Endometrium (tissue), 2 donors: ENCODE measurements around the gene CASP8AP2.
"Not testable (repeated sequence)": the region's sequence is repeated elsewhere in the genome, so short reads cannot be mapped to it uniquely, and the experiment has no call there.

ENCODE experiments used
- FAIRE-seq: peaks from 2 replicates; lab custom pipeline; 2012; peaks lifted over from hg19 to GRCh38; lab: Jason Lieb, UNC
- donor health status: control.
- donor health status: control.

CASP8AP2 gene

GRCh38 chr6:89829472-89830169, at the start of gene CASP8AP2:
Gene CASP8AP2 (plus strand): TSS chr6:89829880.
- FAIRE-seq: peak; percentile 95

GRCh38 chr6:89781070-89782034, 48.3 kb upstream of the CASP8AP2 start:
- FAIRE-seq: no peak

GRCh38 chr6:89782222-89782621, 47.5 kb upstream of the CASP8AP2 start:
- no peak for FAIRE-seq

GRCh38 chr6:89783293-89783692, 46.4 kb upstream of the CASP8AP2 start:
- not testable (repeated sequence) for FAIRE-seq

GRCh38 chr6:89784838-89785237, 44.8 kb upstream of the CASP8AP2 start:
- no peak for FAIRE-seq

- no peak for FAIRE-seq
These were observed 42.7 kb upstream of the CASP8AP2 start for GRCh38 chr6:89786970-89787369.

GRCh38 chr6:89787660-89788328, 41.9 kb upstream of the CASP8AP2 start:
- no peak for FAIRE-seq

- FAIRE-seq: no peak
These were observed 39.7 kb upstream of the CASP8AP2 start for GRCh38 chr6:89789980-89790379.

- no peak for FAIRE-seq
These were observed 39.3 kb upstream of the CASP8AP2 start for GRCh38 chr6:89790403-89790802.

GRCh38 chr6:89792881-89793280, 36.8 kb upstream of the CASP8AP2 start:
- FAIRE-seq: no peak

- no peak for FAIRE-seq
These were observed 36.1 kb upstream of the CASP8AP2 start for GRCh38 chr6:89793586-89793985.

- FAIRE-seq: no peak
These were observed 35.4 kb upstream of the CASP8AP2 start for GRCh38 chr6:89794324-89794723.

GRCh38 chr6:89797317-89797716, 32.4 kb upstream of the CASP8AP2 start:
- FAIRE-seq: no peak

GRCh38 chr6:89799096-89799495, 30.6 kb upstream of the CASP8AP2 start:
- FAIRE-seq: no peak

- no peak for FAIRE-seq
These were observed 29.9 kb upstream of the CASP8AP2 start for GRCh38 chr6:89799756-89800155.

GRCh38 chr6:89803271-89803670, 26.4 kb upstream of the CASP8AP2 start:
- FAIRE-seq: no peak

GRCh38 chr6:89805814-89806371, 23.8 kb upstream of the CASP8AP2 start:
- FAIRE-seq: no peak

- no peak for FAIRE-seq
These were observed 22.1 kb upstream of the CASP8AP2 start for GRCh38 chr6:89807581-89807980.

- FAIRE-seq: not testable (repeated sequence)
These were observed 16.3 kb upstream of the CASP8AP2 start for GRCh38 chr6:89813422-89813821.

GRCh38 chr6:89817481-89817880, 12.2 kb upstream of the CASP8AP2 start:
- FAIRE-seq: no peak

GRCh38 chr6:89818977-89819335, 10.7 kb upstream of the CASP8AP2 start:
- no peak for FAIRE-seq
